GM21737 (cell line): Measurements from ENCODE around the gene PMM2.

ENCODE experiments used
- ATAC-seq: cut with Tn5 transposase; IDR thresholded peaks from one replicate; pipeline ENCODE4 v1.9.1; 2021; ENCODE audit warnings: mild to moderate bottlenecking, moderate library complexity; ENCODE audit not compliant: unreplicated experiment

Gene PMM2

DNA sequence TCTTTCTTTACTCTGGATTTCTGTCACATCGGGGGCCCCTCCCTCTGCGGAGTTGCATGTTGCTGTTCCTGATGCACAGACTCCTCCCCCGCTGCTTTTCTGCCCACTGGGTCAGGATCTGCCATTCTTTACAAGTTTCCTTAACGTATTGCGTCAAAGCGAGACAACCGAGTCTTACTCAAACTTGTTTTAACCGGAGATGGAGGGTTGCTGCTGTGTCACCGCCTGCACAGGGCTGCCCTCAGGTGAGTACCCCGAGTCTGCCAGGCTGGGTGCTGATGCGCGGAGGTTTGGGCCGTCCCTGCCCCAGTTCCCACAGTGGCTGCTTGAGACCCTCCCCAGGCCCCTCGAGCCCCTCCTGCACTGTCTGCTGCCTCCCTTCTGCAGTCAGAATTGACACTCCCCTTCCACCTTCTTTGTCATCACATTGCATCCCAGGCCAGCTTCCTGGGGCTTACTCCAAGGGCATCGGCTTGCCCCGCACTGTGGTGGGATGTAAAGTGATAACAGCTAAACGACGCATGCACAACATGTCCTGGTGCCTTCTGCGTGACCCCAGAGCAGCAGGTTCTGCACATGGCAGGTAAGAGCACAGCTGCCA, 51.9 kb downstream of the PMM2 start:
- no peak for ATAC-seq

- no peak for ATAC-seq
These were observed 52.7 kb downstream of the PMM2 start for GRCh38 chr16:8850279-8850885.

GRCh38 chr16:8851761-8852403, 54.2 kb downstream of the PMM2 start:
- no peak for ATAC-seq

DNA sequence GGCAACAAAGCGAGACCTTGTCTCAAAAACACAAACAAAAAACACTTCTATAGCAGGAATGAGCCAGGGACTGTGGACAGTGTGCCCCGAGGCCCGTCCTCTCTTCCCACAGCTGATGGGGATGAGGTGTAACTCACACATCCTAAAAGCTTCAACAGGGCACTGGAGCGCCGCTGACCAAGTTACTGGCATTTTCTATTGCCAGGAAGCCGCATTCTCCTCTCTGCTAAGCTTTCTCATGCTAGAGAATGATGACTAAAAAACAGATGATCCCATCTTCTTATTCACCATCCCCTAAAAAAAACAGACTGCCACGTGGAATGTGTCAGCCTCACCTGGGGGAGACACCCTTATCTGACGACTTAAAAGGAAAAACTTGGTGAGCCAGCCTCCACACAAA, 54.9 kb downstream of the PMM2 start:
- ATAC-seq, result no peak

DNA sequence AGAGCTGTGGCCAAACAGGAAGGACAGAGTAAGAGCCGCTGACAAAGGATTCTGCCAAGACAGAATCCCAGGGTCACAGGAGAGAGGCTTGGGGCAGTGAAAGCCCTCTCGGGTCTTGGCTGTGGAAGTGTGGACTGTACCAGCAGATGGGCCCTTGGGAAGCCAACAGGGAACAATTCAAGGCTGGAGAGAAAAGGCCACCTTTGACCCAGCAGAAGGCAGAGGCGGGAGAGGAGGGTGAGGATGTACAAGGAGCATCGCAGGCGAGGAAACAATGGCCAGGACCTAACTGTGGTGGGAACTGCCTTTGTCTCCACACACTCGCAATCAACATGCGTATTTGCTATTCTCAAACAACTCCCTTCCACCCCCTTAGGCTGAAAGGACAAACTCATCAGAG, 55.5 kb downstream of the PMM2 start:
- no peak for ATAC-seq

- ATAC-seq, result no peak
These were observed 56.0 kb downstream of the PMM2 start for GRCh38 chr16:8853611-8854010.

DNA sequence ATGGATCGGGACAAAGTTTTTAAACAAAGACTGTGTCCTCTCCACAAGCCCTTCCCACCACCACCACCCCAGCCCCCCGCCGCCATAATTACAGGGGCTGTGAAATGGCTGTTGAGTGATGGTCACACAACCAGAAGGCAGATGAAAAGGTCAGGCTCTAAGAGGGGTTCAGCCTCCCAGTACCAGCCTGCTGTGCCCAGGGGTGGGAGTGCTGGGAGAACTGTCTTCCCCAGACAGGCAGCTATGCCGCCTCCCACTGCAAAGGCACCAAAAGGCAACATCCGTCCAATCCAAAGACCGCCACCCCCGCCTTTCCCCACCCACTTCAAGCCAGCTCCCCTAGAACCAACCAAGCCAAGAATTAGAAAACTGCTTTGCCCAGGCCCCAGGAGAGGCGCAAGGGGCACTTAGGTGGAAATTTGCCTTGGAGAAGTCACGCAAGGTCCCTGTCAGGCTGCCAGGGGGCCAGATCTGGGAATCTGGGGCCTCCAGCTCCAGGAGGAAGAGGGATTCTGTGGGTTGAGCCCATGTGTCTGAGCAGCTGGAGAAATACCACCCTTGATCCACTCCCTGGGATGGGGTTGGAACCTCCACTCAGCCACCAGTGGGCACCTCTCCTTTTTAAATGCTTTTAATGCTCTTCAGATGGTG, 56.8 kb downstream of the PMM2 start:
- no peak for ATAC-seq

DNA sequence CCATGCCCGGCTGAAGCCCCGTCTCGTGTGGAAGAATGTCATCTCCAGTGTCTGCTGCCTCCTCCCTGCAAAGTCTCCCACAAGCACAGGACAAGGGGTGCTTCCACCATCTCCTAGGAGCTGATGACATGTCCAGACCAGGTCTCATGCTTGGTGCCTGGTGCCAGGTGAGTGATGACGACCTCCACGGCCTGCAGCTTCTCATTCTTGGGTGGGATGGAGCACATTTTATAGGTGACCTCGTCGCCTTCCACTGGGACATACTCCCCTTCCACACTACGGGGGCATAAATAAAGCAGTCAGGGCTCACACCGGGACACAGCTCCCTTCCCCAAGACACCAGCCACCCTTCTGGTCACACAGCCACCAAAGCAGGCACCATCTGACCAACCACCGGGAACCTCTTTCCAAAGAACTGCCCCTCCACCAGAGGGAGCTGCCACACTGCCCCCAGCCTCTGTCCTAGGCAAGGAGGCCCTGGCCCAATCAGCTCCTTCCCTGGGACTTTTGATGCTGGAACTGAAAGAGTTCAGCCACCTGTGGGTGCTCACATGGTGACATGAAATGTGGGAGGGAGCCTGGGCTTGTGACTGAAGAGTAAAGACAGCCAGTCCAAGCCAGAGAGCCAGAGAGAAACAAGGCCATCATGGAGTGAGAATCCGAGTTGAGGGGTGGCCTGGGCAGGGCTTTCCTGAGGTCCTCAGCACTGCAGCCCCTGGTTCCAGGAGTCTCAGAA, 57.6 kb downstream of the PMM2 start:
- no peak for ATAC-seq

DNA sequence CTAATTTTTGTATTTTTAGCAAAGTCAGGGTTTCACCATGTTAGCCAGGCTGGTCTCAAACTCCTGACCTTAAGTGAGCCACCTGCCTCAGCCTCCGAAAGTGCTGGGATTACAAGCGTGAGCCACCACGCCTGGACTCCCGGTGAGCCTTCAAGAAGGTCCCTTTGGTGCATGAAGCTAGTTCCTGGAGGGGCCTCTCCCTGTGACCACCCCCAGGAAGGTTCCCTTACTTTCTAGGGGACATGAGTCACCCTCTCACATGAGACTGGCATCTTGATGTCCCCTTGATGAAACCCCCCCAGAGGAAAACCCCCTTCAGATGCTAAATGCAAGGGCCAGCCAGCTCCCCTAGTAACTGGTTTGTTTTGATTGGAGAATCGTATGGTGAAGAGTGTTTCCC, 58.3 kb downstream of the PMM2 start:
- ATAC-seq, result no peak

GRCh38 chr16:8858994-8859912, 61.6 kb downstream of the PMM2 start:
- ATAC-seq, result no peak

DNA sequence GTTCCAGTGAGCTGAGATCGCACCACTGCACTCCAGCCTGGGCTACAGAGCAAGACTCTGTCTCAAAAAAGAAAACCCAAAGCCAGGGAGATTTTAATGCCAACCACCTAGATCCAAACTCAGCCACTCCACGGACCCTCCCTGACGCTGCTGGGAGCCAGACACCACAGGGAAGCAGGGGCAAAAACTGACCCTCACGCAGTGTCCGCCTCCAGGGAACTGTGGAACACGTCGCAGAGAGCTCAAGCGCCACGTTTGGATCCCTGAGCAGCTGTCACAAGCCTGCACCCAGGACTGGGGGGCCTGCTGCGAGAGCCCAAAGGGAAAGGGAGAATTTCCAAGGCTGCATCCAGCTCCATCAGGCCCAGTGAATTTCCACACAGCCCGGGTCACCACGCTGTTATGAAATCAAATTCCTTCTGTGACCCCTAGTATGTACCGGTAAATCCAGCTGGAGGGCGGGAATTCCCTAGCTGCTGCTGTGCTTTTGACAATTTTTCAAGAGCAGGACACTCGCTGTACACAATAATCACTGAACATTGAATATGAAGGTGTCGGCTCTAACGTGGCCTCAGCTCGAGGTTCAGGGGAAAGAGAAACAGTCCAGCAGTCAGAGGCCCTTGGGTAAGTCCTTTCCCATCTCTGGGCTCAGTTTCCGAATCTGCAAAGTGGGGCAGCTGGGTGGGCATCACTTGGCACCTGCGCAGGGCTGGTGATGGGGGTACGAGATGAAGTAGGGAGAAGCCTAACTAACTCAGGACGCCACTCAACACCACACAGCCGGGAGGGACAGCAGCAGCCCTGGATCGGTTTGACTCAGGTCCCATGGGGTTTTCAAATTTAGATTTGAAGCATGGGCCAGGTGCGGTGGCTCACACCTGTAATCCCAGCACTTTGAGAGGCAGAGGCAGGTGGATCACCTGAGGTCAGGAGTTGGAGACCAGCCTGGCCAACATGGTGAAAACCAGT, 62.6 kb downstream of the PMM2 start:
- ATAC-seq, result no peak

- ATAC-seq, result no peak
These were observed 64.1 kb downstream of the PMM2 start for GRCh38 chr16:8861563-8862308.

DNA sequence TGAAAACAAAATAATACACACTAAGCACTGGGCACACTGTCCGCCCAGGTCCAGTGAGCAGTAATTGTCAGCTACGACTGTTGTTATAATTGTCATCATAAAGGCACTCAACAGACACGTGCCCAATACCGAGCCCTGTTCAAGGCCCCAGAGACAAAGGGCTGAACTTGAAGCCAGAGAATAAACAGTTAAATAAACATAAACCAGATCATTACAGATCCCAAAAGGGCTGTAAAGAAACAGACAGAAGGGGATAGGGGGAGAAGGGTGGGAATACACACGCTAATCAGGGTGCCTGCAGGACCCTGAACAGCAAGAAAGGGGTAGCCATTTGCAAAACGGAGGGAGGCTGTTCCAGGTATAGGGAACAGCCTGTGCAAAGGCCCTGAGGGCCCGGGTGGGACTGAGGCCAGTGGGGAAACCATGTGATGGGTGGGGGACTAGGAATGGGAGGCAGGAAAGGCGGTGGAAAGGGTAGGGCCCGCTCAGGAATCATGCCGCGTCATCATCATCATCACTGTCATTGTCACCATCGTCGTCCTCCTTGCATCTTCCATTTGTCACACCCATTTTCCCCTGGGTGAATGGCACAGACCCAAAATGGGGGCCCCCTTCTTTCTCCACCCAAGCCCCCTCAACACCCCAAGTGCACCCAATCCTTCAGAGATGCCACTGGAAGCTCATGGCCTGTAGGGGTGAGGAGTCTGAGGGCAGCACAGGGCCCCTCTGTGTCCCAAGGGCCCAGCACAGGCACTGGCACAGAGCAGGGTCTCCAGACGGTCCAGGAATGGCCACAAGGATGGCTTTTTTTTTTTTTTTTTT, 64.9 kb downstream of the PMM2 start:
- no peak for ATAC-seq

GRCh38 chr16:8863594-8864424, 66.2 kb downstream of the PMM2 start:
- ATAC-seq, result no peak

GRCh38 chr16:8864480-8865110, 67.0 kb downstream of the PMM2 start:
- no peak for ATAC-seq

- ATAC-seq, result no peak
These were observed 67.7 kb downstream of the PMM2 start for GRCh38 chr16:8865145-8865882.
